ES-I3 (cell line): ENCODE data around the gene PLA2G3.

Experiments
- H3K36me3 ChIP-seq: 2 replicates; pipeline ENCODE4 v1.6.1; 2013; ENCODE audit warnings: mild to moderate bottlenecking, low read length, control low read depth, moderate library complexity; ENCODE audit not compliant: insufficient read depth
- H3K4me1 ChIP-seq: 2 replicates; pipeline ENCODE4 v1.6.1; 2013; ENCODE audit warnings: mild to moderate bottlenecking, control low read depth, low read length; ENCODE audit not compliant: insufficient read depth
- H3K9ac ChIP-seq: 2 replicates; pipeline ENCODE4 v1.6.1; 2013; ENCODE audit warnings: low read depth, mild to moderate bottlenecking, low read length, moderate library complexity
- H3K9me3 ChIP-seq: 2 replicates; pipeline ENCODE4 v1.6.1; 2013; ENCODE audit warnings: mild to moderate bottlenecking, low read length, moderate library complexity; ENCODE audit not compliant: control insufficient read depth, insufficient read depth

Gene PLA2G3

DNA sequence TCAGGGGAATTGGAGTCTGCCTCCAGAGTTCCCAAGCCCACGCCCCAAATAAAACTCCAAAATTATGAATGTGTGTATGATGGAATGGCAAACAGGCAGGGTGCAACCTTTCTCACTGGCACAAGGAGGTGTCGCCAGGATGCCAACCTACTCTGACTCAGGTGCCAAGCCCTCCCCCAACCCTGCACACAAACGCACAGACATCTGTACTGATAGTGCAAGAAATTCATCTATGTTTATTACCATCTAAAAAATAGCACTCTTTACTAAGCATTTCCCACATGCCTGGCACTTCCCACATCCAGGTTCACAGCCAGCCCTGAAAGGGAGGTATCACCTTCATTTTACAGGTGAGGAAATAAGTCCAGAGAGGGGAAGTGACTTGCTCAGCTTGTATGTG lies 1.2 kb downstream of the PLA2G3 start:
- H3K36me3 ChIP-seq: peaks cover 11% of the 10 kb centered on the region; the same call in 1 of the 2 replicates
- H3K4me1 ChIP-seq: peaks cover 11% of the 10 kb centered on the region
- no peak overlapping the region for H3K9ac ChIP-seq
- H3K9me3 ChIP-seq: no peaks in the 10 kb centered on the region

DNA sequence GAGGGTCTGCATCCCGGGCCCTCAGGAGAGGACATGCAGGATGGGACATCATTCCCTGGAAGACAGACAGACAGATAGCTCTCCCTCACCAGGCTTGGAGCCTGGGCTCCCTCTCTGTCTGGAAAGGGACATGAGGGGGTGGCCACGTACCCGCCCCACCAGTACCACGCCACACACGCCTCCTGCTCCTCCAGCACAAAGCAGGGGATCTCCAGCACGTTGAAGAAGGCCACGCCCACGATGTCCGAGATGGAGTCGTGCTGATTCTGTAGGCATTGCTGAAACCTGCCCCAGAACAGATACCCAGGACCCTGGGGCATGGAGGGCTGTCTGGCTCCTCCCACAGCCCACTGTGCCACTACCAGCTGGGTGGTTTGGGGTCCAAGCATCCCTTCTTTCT lies 2.2 kb downstream of the PLA2G3 start:
- Histone ChIP-seq H3K9me3 (no peaks in the 10 kb centered on the region), H3K4me1 (peaks cover 11% of the 10 kb centered on the region), H3K9ac (no peak overlapping the region), H3K36me3 (peaks cover 11% of the 10 kb centered on the region; the same call in 1 of the 2 replicates)

DNA sequence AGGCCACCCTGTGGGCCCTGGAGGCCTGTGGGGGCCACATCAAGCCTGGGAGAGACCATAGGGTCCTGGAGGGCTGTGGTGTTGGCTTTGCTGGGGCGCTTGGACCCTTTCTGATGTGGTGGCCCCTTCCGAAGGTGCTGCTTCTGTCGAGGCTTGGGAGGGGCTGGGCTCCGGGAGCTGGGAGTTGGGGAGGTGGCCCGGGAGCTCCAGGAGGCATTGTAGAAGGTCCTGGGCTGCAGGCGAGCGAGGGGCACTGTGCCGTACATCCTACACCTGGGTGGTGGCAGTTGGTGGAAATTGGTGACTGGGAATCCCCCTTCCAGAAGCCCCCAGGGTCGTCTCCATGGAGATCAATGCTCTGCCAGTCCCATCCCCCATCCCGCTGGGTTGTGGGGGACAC lies 2.6 kb downstream of the PLA2G3 start:
- Histone ChIP-seq H3K36me3 (peaks cover 11% of the 10 kb centered on the region; the same call in 1 of the 2 replicates), H3K4me1 (peaks cover 11% of the 10 kb centered on the region), H3K9ac (no peak overlapping the region), H3K9me3 (no peaks in the 10 kb centered on the region)

- H3K4me1 ChIP-seq: peaks cover 11% of the 10 kb centered on the region
- H3K36me3 ChIP-seq: peaks cover 11% of the 10 kb centered on the region; the same call in 1 of the 2 replicates
- no peak overlapping the region for H3K9ac ChIP-seq
- no peaks in the 10 kb centered on the region for H3K9me3 ChIP-seq
Measured at GRCh38 chr22:31136711-31137110, 3.6 kb downstream of the PLA2G3 start.

- Histone ChIP-seq H3K4me1 (peaks cover 9% of the 10 kb centered on the region), H3K9ac (no peak overlapping the region), H3K36me3 (peaks cover 11% of the 10 kb centered on the region; the same call in 1 of the 2 replicates), H3K9me3 (no peaks in the 10 kb centered on the region)
Measured at GRCh38 chr22:31136155-31136554, 4.2 kb downstream of the PLA2G3 start.

- no peak overlapping the region for H3K9ac ChIP-seq
- peaks cover 11% of the 10 kb centered on the region; the same call in 1 of the 2 replicates for H3K36me3 ChIP-seq
- no peaks in the 10 kb centered on the region for H3K9me3 ChIP-seq
- peaks cover 5% of the 10 kb centered on the region for H3K4me1 ChIP-seq
Measured at GRCh38 chr22:31135706-31136105, 4.6 kb downstream of the PLA2G3 start.

DNA sequence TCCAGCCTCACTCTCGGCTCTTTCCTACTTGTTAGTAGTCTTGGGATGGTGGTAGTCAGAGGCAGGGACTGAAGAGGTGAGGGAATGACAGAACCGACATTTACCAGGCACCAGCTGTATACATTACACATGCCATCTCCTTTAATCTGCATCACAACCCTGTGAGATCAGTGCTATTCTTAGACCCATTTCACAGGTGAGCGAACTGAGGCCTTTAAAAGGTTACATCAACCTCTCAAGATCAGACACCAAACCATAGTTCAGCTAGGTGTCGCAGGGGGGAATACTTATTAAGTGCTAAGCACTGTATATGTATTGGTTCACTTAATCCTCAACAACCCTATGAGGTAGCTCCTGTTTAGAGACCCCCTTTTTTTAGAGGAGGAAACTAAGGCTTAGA lies 5.6 kb downstream of the PLA2G3 start:
- H3K4me1 ChIP-seq: peaks cover 3% of the 10 kb centered on the region; the same call in 1 of the 2 replicates
- H3K9me3 ChIP-seq: no peaks in the 10 kb centered on the region
- H3K9ac ChIP-seq: no peak overlapping the region
- H3K36me3 ChIP-seq: peaks cover 11% of the 10 kb centered on the region; the same call in 1 of the 2 replicates

DNA sequence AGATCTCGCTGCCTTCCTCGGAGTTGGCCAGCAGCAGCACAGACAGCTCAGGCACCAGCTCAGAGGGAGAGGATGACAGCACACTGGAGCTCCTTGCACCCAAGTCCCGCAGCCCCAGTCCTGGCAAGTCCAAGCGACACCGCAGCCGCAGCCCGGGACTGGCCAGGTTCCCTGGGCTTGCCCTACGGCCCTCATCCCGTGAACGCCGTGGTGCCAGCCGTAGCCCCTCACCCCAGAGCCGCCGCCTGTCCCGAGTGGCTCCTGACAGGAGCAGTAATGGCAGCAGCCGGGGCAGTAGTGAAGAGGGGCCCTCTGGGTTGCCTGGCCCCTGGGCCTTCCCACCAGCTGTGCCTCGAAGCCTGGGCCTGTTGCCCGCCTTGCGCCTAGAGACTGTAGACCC lies 6.4 kb downstream of the PLA2G3 start:
- H3K36me3 ChIP-seq: peaks cover 11% of the 10 kb centered on the region; the same call in 1 of the 2 replicates
- no peak overlapping the region for H3K9ac ChIP-seq
- no peaks in the 10 kb centered on the region; the same call in 1 of the 2 replicates for H3K4me1 ChIP-seq
- H3K9me3 ChIP-seq: no peaks in the 10 kb centered on the region

DNA sequence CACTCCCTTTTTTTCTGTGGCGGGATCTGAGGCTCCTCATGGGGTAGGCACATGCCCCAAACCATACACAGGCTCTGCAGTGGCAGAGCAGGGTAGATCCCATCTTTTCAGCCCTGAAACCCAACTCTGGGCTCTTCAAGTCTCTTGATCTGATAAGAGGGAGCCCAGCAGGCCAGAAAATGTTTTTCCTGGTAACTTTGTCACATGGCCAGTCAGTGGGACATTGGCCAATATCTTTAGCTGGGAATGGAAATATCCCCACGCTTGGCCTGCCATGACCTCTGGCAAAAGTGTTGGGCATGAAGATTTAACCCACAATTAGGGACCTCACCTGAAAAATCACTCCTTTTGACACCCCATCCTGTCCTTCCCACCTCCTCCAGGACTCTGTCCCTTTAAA lies 9.4 kb downstream of the PLA2G3 start:
- Histone ChIP-seq H3K4me1 (no peaks in the 10 kb centered on the region; the same call in 1 of the 2 replicates), H3K9ac (no peak overlapping the region), H3K36me3 (peaks cover 11% of the 10 kb centered on the region; the same call in 1 of the 2 replicates), H3K9me3 (no peaks in the 10 kb centered on the region)

- H3K36me3 ChIP-seq: no peaks in the 10 kb centered on the region
- H3K9me3 ChIP-seq: no peaks in the 10 kb centered on the region
- no peak overlapping the region for H3K9ac ChIP-seq
- H3K4me1 ChIP-seq: peaks cover 5% of the 10 kb centered on the region; the same call in 1 of the 2 replicates
Measured at GRCh38 chr22:31128156-31128555, 12.2 kb downstream of the PLA2G3 start.

GRCh38 chr22:31127181-31127772 lies 13.0 kb downstream of the PLA2G3 start:
- H3K9ac ChIP-seq: peak overlapping the region; percentile 20; the same call in 1 of the 2 replicates
- H3K4me1 ChIP-seq: peaks cover 11% of the 10 kb centered on the region

DNA sequence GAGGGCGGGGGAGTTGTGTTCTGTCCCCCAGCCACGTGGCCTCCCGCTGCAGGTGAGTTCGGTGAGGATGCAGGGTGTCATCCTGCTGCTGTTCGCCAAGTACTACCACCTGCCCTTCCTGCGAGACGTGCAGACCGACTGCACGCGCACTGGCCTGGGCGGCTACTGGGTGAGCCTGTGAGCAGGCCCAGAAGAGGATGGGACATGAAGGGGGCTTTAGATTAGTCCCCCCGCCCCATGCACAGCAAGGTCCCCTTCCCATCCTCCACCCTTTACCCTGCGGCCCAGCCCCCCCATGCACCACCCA lies 13.5 kb downstream of the PLA2G3 start:
- Histone ChIP-seq H3K9ac (no peak overlapping the region), H3K9me3 (no peaks in the 10 kb centered on the region)

More at GRCh38 chr22:31127181-31127772, 13.0 kb downstream of the PLA2G3 start:
- Histone ChIP-seq H3K9me3 (no peaks in the 10 kb centered on the region), H3K36me3 (no peaks in the 10 kb centered on the region)

GRCh38 chr22:31126128-31126868 lies 14.0 kb downstream of the PLA2G3 start:
- no peak overlapping the region for H3K9ac ChIP-seq
- H3K9me3 ChIP-seq: no peaks in the 10 kb centered on the region
- no peaks in the 10 kb centered on the region for H3K36me3 ChIP-seq
- peaks cover 11% of the 10 kb centered on the region for H3K4me1 ChIP-seq

More for the DNA sequence above, 13.5 kb downstream of the PLA2G3 start:
- H3K4me1 ChIP-seq: peaks cover 11% of the 10 kb centered on the region
- no peaks in the 10 kb centered on the region for H3K36me3 ChIP-seq

DNA sequence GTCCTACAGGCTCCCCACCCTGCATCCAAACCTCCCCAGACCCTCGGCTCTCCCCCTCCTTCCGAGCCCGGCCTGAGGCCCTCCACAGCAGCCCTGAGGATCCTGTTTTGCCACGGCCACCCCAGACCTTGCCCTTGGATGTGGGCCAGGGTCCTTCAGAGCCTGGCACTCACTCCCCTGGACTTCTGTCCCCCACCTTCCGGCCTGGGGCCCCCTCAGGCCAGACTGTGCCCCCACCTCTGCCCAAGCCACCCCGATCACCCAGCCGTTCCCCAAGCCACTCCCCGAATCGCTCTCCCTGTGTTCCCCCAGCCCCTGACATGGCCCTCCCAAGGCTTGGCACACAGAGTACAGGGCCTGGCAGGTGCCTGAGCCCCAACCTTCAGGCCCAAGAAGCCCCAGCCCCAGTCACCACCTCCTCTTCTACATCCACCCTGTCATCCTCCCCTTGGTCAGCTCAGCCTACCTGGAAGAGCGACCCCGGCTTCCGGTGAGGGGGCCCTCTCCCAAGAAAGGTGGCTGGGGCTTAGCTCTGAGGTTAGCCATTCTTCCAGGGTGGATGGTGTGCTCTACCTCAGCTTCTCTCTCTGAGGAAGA lies 14.7 kb downstream of the PLA2G3 start:
- Histone ChIP-seq H3K9ac (no peak overlapping the region), H3K9me3 (no peaks in the 10 kb centered on the region), H3K4me1 (peaks cover 11% of the 10 kb centered on the region), H3K36me3 (no peaks in the 10 kb centered on the region)
